Stimulated activated CD8-positive, alpha-beta memory T cell treated with anti-CD3 and anti-CD28 coated beads, Interleukin-7, amount 100 ng/mL, for 48 hours (primary cell): Measurements from ENCODE around the gene DISP2.

ENCODE experiments used
- DNase-seq, 2 donors: peaks; one replicate each; pipeline ENCODE4 v3.0.0-alpha.2; 2020; ENCODE audit warnings: low read depth in 1 of 2; ENCODE audit errors: extremely low read depth in 1 of 2

The DISP2 gene

GRCh38 chr15:40340740-40341400 lies 17.1 kb upstream of the DISP2 start, which contains the start of gene CCDC9B:
TSS of gene CCDC9B (minus strand) at chr15:40340939. CDS start at chr15:40340819, 120 bp downstream.
- no peak for DNase-seq

DNA sequence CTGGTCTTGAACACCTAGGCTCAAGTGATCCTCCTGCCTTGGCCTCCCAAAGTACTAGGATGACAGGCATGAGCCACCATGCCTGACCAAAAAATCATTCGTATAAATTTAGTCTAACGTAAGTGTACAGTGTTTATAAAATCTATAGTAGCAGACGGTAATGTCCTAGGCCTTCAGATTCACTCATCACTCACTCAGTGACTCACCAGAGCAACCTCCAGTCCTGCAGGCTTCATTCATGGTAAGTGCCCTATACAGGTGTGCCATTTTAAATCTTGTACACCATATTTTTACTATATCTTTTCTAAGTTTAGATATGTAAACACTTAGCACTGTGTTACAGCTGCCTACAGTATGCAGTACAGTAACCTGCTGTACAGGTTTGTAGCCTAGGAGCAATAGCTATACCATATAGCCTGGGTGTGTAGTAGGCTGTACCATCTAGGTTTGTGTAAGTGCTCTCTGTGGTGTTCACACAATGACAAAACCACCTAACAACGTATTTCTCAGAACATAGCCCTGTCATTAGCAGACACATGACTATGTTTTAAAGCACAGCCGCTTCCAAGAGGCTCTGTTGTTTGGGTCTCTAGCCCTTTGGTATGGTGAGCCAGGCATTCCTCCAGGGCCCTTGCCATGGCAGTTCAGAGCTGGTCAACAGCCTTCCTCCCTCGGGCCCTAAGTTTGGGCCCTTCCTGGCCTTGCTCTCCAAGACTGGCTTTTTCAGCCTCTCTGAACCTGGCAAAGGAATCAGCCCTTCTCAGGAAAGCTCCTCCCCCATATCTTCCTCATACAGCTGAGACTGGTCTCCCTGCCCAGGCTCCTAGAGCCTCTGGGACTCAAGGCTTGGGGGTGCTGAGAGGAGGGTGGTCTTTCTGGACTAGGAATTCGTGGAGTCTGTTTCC lies 15.4 kb upstream of the DISP2 start:
- no peak for DNase-seq

DNA sequence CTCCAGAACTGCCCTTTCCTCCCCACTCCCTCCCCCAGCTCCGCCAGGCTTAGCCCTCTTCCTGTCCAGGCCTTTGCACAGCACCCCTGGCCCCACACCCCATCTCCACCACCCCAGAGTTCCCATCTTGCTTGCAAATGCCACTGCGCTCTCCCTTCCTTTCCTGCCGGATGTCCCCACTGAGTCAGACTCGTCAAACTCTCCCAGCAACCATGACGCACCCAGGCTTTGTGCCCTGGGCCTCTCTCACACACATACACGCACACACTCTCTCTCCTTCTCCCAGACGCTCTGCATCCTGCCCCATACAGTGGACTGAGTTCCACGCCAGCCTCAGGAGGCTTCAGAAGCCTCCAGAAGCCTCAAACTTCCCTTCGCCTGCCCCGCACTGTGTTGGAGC lies 14.5 kb upstream of the DISP2 start:
- no peak for DNase-seq

DNA sequence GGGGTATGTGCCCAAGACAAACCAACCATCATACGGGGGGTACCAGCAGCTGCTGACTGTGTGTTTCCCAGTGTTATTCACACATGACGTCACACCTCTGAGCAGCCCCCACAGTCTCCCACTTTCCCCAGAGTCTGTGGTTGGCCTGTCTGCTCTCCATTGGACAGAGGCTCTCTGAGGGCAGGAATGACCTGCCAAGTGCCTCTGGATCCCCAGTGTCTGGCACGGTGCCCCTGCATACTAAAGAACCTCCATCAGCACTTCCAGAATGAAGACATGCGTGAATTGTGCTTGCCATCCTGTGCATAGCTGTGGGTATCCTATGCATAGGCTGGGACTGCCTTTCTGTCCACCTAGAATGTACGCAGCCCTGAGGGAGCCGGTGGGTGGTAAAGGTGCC lies 13.8 kb upstream of the DISP2 start:
- DNase-seq = no peak

- peak in 1 of 2 donors; percentile 43 for DNase-seq
Observed at GRCh38 chr15:40344631-40345120, 13.3 kb upstream of the DISP2 start.

DNA sequence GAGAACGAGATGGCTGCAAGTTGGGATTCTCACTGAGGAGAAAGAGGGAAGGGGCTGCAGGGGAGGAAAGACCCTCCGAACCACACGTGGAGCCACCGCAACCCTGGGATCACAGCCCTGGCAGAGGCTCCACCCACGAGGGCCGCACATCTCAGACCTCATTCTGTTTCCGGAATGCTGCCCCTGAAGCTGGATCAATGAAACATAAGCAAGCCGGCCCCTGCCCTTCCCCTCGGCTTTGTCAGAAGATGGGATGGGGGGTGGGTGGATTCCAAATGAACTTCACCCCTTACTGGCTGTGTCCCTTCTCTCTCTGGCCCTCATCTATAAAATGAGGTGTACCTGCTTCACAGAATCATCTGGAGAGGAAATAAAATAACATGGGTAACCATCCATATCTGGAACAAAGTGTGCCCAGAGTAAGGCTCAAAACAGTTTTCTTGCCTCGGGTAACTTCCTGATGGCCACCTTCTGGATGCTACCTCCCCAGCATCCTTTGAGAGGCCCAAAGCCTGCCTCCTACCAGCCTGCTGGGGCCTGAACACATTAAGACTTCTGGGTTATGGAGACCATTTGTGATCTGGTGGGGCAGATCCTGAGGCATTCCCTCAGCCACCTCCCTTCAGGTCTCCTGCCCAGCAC lies 12.7 kb upstream of the DISP2 start:
- DNase-seq = no peak

GRCh38 chr15:40345867-40346578 lies 12.0 kb upstream of the DISP2 start:
- DNase-seq = no peak

- no peak for DNase-seq
Observed at GRCh38 chr15:40346579-40347558, 11.2 kb upstream of the DISP2 start.

DNA sequence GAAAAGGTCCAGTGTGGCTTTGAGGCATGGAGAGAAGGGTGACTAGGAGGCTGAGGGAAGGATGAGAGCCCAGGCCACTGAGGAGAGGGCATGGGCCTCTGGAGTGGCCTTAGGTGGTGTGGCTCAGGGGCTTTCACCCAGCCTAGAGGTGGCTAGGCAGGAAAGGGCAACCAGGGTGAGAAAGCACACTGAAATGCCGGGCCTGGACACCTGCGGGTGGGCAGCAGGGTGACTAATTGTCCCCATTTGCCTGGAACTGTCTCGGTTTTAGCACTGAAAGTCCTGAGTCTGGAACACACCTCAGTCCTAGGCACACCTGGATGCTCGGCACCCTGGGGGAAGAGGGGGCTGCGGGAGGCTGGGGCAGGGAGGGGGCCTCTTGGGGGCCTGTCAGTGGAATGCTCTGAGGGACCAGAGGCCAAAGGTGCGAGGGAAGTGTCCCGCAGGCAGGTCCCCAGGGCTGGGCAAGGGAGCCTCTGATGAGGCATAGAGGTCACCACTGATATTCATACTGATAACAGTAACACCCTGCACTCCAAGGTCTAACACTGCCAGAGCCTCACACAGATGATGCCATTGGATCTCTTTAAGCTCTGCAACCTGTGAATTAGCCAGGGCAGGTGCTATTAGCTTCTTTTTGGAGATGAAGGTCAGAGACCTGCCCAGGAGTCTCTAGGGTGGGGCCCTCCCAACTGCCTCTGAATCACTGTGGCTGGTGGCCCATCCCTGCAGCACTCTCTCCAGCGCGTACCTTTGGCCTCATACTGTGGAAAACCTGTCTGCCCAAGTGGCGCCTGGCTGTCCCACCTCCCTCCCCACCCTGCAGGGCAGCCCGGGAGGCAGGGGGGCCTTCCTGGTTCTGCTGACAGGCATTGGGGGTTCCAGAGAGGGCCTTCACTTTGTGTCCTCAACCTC lies 10.2 kb upstream of the DISP2 start:
- no peak for DNase-seq

DNA sequence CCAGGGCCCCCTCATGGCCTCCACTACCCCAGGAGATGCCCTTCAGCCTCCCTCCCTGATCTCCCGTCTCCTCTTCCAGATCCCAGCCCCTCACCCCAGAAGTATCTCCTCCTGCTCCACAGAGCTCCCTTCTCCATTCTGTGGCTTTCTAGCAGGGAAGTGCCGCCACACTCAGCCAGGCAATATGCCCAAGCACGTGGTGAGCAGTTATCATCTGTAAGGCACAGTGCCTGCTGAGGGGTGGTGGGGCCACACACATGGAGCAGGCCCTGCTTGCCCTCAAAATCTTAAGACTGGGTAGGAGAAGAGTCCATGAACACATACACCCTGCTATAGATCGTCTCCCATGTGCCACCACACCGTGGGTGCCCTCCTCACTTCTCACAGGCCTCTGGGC lies 9.5 kb upstream of the DISP2 start:
- no peak for DNase-seq

- DNase-seq = no peak
Observed at GRCh38 chr15:40349163-40349562, 8.9 kb upstream of the DISP2 start.

- DNase-seq = no peak
Observed at GRCh38 chr15:40352281-40352901, 5.6 kb upstream of the DISP2 start.

DNA sequence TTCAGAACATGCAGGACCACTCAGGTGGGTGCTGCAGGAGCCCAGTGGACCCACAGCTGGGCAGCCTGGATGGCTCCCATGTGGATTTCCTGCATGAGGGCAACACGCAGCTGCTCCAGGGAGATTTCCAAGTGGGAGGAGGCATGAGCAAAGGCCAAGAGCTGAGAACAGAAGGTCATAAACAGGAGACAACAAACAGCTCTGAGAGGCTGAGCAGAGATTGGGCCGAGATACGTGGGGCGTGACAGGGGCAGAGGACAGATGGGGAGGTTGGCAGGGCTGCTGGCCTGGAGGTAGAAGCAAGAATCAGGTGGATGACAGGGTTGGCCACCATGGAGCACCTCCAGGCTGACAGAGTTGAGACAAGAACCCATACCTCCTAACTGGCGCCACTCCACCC lies 4.3 kb upstream of the DISP2 start:
- no peak for DNase-seq

DNA sequence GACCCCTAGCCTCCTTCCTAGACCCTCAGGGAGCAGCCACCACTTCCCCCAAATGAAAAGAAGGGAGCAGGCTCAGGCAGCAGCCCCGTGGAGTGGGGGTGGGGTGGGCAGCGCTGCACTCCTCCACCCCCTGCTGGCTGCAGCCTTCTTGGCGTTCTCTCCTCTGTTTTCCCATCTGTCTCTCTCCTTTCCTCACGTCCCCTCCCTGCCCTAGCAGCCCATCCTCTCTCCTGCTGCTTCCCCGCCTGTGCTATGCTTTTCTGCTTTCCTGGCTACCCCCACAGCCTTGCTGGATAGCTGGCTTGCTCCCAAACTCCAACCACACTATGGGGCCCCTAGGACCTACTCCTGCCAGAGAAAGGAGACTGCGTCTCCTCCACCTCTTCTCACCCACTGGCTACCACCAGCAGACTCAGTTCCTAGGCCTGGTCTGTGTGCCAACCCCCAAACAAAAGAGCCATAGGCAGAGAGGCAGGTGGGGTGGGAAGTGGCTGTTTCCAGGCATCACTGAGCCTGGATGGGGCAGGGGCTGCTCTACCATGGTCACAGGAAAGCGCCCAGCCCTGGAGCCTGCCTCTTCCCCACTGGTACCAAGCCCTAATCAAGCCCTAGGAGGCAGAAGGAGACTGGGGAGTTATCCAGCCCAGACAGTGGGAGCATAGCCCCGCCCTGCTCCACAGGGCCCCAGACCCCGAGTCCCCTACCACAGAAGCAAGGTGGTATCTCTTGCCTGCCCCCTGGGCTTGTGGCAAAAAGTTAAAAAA lies 3.4 kb upstream of the DISP2 start:
- no peak for DNase-seq

DNA sequence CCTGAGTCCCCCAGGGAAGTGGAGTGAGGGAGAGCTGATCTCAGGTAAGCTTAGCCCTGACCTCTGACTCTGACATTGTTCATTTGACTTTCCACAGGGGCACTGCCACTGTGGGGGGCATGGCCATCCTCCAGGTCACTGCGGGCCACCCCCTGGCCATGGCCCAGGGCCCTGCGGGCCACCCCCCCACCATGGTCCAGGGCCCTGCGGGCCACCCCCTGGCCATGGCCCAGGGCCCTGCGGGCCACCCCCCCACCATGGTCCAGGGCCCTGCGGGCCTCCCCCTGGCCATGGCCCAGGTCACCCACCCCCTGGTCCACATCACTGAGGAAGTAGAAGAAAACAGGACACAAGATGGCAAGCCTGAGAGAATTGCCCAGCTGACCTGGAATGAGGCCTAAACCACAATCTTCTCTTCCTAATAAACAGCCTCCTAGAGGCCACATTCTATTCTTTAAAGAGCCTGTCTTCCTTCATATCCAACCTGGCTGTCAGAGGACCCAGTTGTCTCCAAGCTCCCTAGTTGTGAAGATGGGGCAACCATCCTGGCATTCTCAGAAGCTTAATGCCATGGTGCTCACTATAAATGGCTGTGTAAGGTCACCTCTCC lies 1.9 kb upstream of the DISP2 start:
- no peak for DNase-seq

DNA sequence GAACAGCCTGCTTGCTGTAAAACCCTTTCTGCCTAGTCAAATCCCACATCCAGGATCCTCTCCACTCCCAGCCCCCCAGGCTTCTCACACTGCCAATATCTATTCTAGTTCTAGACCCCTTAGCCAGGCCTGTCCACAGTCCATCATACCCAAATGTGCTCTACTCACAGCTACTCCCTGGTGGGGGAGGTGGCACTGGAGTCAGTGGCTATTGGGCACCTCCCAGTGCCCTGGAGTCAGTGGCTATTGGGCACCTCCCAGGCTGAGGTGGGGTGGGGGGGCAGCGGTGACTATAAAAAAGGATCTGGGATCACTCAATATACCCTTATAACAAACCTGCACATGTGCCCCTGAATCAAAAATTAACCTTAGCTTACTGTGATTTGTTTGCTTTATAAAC lies 773 bp upstream of the DISP2 start:
- DNase-seq = no peak
